BJ (cell line): ENCODE measurements around the gene F2. TPM values are rescaled to one million over a fixed set of nuclear protein-coding genes. Genes with fewer than 3 reads are reported as not detected.

Source experiments
- CTCF ChIA-PET: fragments of 350-600 bp; formaldehyde crosslinking; extraction: SDS; loops from one replicate; lab custom pipeline; 2021; ENCODE audit warnings: antibody characterized with exemption, inconsistent platforms; lab: Yijun Ruan, JAX
- POLR2A ChIA-PET: fragments of 300-600 bp; sonication (Branson Sonifier 250); formaldehyde crosslinking; extraction: SDS; loops from one replicate; lab custom pipeline; 2021; ENCODE audit warnings: antibody characterized with exemption; lab: Charles Lee
- DNase-seq: peaks from one replicate; pipeline ENCODE4 v3.0.0-alpha.2; 2011; ENCODE audit warnings: low read depth
- H3K27me3 ChIP-seq: 2 replicates; pipeline ENCODE4 v1.6.0; 2011; ENCODE audit warnings: low read length; ENCODE audit not compliant: control insufficient read depth, insufficient read depth
- H3K36me3 ChIP-seq: 2 replicates; pipeline ENCODE4 v1.5.1; 2011; ENCODE audit warnings: low read length; ENCODE audit not compliant: control insufficient read depth, insufficient read depth
- H3K4me3 ChIP-seq: 2 replicates; pipeline ENCODE4 v1.5.1; 2011; ENCODE audit warnings: low read depth, mild to moderate bottlenecking, control low read depth, low read length
- CTCF ChIP-seq: IDR thresholded peaks from 2 replicates; pipeline ENCODE4 v1.5.1; 2011; ENCODE audit warnings: low read depth, mild to moderate bottlenecking, control low read depth, inconsistent platforms, low read length, moderate library complexity; ENCODE audit not compliant: insufficient read depth
- polyA plus RNA-seq: library from polyadenylated mRNA; depleted of rRNA; stranded (reverse); fragments of >200 nt; gene quantifications from 2 replicates; pipeline ENCODE4 v1.2.3, GENCODE V29; 2011

The F2 gene
- polyA plus RNA-seq, 1 experiment, result 0.05 TPM

- POLR2A ChIA-PET, result no interaction called here
These were observed 626 bp upstream of the F2 start for GRCh38 chr11:46718155-46719019.

GRCh38 chr11:46719543-46720218 lies 668 bp downstream of the F2 start:
- CTCF ChIA-PET, result no interaction called here
- Histone ChIP-seq H3K36me3 (no peaks in the 10 kb centered on the region), H3K27me3 (no peaks in the 10 kb centered on the region), H3K4me3 (no peak overlapping the region)
- TF ChIP-seq CTCF, result no peak
- POLR2A ChIA-PET, result no interaction called here
- no peak for DNase-seq

More at GRCh38 chr11:46718155-46719019, 626 bp upstream of the F2 start:
- Histone ChIP-seq H3K36me3 (no peaks in the 10 kb centered on the region), H3K27me3 (no peaks in the 10 kb centered on the region), H3K4me3 (no peak overlapping the region)
- CTCF ChIA-PET, result no interaction called here
- no peak for DNase-seq
- no peak for TF ChIP-seq CTCF

- no peak for DNase-seq
- CTCF ChIA-PET, result no interaction called here
- H3K36me3 ChIP-seq, result no peaks in the 10 kb centered on the region
- no peaks in the 10 kb centered on the region; the same call in 1 of the 2 replicates for H3K27me3 ChIP-seq
- no peak overlapping the region for H3K4me3 ChIP-seq
- POLR2A ChIA-PET, result no interaction called here
- TF ChIP-seq CTCF, result no peak
These were observed 2.3 kb downstream of the F2 start for GRCh38 chr11:46721286-46721685.

- TF ChIP-seq CTCF, result no peak
These were observed 3.7 kb downstream of the F2 start for GRCh38 chr11:46722566-46723358.

GRCh38 chr11:46723359-46723680 lies 4.3 kb downstream of the F2 start:
- no peak overlapping the region for H3K4me3 ChIP-seq
- TF ChIP-seq CTCF, result no peak
- ChIA-PET POLR2A (no interaction called here), CTCF (no interaction called here)
- H3K36me3 ChIP-seq, result no peaks in the 10 kb centered on the region
- no peaks in the 10 kb centered on the region; the same call in 1 of the 2 replicates for H3K27me3 ChIP-seq
- no peak for DNase-seq

More at GRCh38 chr11:46722566-46723358, 3.7 kb downstream of the F2 start:
- ChIA-PET POLR2A (no interaction called here), CTCF (no interaction called here)
- H3K4me3 ChIP-seq, result no peak overlapping the region
- DNase-seq, result no peak
- no peaks in the 10 kb centered on the region; the same call in 1 of the 2 replicates for H3K27me3 ChIP-seq
- no peaks in the 10 kb centered on the region for H3K36me3 ChIP-seq
